Measurements from ENCODE around the gene TFPI2. TPM values are rescaled to one million over a fixed set of nuclear protein-coding genes. Genes with fewer than 3 reads are reported as not detected.

Gene TFPI2
- total RNA-seq, 1 experiment from 2014 or later: 1.7 TPM

Other genes starting within 250 kb of the TFPI2 start
- not detected in 2 replicates for gene GNGT1, start 15.8 kb upstream of the TFPI2 start, total RNA-seq (2014; rRNA removed; shearing (Covaris generic); ENCODE audit: low replicate concordance)
- gene GNG11, start 31.0 kb upstream of the TFPI2 start, total RNA-seq (2014; rRNA removed; shearing (Covaris generic); ENCODE audit: low replicate concordance): 6.3 and 7.1 TPM in 2 replicates
- gene BET1, start 113.6 kb upstream of the TFPI2 start, total RNA-seq (2014; rRNA removed; shearing (Covaris generic); ENCODE audit: low replicate concordance): 21.7 and 30.9 TPM in 2 replicates